ENCODE measurements around the gene ZBTB8B.

GRCh38 chr1:32454726-32455125 is 10.1 kb upstream of the ZBTB8B start:
- TF ChIP-seq POLR2AphosphoS5 (IDR thresholded peaks at IDR 0.05): no peak
- TF ChIP-seq CTCF (IDR thresholded peaks at IDR 0.05; ENCODE audit: poor library complexity, severe bottlenecking): no peak
- no peak for TF ChIP-seq REST (IDR thresholded peaks at IDR 0.05; ENCODE audit: borderline replicate concordance)
- no peak for TF ChIP-seq MXI1 (conservative IDR thresholded peaks at IDR 0.05; ENCODE audit: poor library complexity, severe bottlenecking)

Measured in neural cell (in vitro differentiated cells).